GM18873 (cell line): Measurements from ENCODE around the gene ZBTB2.
"Not testable (repeated sequence)": the region's sequence is repeated elsewhere in the genome, so short reads cannot be mapped to it uniquely, and the experiment has no call there.

Experiments
- ATAC-seq: cut with Tn5 transposase; IDR thresholded peaks from one replicate; pipeline ENCODE4 v1.9.1; 2021; ENCODE audit warnings: mild to moderate bottlenecking, moderate library complexity, moderate number of reproducible peaks; ENCODE audit not compliant: unreplicated experiment, low FRiP score

ZBTB2 gene

DNA sequence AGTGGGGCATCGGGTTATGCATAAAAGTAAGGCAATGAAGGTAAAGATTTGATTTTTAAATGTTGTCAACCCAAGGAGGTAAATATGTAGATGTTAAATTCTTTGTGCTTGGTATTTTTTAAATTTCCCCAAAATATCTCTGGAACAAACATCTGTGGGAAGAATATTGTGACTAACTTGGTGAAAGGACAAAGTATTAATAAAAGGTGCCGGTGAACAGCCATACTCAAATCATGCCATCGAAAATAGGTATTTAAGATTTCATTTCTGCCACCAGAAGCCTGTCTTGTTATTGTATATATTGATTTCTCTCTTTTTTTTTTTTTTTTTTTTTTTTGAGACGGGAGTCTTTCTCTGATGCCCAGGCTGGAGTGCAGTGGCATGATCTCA is 12.6 kb upstream of the ZBTB2 start:
- no peak for ATAC-seq

- ATAC-seq, result no peak
Measured at GRCh38 chr6:151402228-151402627, 10.9 kb upstream of the ZBTB2 start.

DNA sequence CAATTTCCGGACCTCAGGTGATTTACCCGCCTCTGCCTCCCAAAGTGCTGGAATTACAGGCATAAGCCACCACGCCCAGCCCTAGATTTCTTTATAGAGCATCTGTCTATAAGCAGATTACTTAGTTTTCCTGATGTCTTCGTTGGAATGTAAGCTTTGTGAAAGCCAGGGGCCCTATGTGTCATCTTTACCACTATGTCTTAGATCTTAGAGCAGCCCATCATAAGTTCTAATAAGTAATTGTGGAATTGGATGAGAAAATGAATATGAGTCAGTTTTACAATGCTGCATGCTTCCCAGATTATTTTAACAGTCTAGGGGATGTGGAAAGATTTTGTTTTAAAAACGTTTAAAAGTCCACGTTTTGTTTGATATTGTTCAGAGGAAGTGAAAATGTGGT is 9.1 kb upstream of the ZBTB2 start:
- no peak for ATAC-seq

- ATAC-seq, result no peak
Measured at GRCh38 chr6:151399679-151400078, 8.3 kb upstream of the ZBTB2 start.

DNA sequence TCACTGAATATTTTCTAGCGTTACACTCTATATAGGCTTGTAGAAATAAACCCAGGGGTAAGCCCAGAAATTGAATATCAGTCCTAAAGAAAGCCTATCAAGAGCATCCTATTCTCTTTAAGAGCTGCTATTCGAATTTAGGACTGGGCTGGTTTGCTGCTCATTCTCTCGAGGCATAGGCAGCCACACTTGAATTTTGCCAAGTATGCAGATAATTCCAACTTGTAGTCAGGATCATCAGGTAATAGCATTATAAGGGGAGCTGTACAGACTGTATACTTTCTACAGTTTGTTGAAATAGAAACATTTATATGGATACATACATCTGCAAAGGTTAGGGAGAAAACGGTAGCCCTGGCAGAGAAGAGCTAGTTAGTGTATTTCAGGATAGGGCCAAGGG is 2.1 kb upstream of the ZBTB2 start:
- ATAC-seq, result no peak

- no peak for ATAC-seq
Measured at GRCh38 chr6:151392427-151392826, 1.1 kb upstream of the ZBTB2 start.

GRCh38 chr6:151390851-151391470 is 398 bp downstream of the ZBTB2 start:
- ATAC-seq, result peak; percentile 1

DNA sequence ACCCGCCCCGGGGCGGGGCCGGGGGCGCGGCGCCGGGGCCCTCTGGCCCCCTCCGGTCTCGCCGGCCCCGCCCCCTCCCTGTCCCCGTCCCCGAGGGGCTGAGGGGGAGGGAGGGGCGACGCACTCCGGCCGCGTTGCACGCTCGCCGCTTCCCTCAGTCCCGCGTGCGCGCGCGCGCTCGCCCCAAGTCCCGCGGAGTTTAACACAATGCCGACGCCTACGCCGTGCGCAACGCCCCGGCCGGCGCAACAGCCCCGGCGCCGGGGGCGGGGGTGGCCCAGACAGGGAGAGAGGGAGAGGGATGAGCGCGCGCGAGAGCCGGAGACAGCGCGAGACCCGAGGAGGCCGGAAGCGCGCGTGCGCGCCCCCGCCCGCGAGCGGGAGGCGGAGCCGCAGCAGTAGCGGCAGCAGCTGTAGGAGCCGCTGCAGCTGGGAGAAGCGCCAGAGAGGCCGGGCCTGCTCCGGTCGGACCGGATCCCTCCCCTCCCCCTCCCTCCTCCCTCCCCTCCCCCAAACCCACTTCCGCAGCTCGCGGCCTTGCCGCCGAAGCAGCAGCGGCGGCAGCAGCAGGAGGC is 996 bp downstream of the ZBTB2 start:
- ATAC-seq, result peak; percentile 81

GRCh38 chr6:151389618-151390275 is 1.6 kb downstream of the ZBTB2 start:
- ATAC-seq, result peak; percentile 50

GRCh38 chr6:151388997-151389617 is 2.3 kb downstream of the ZBTB2 start:
- ATAC-seq, result no peak

DNA sequence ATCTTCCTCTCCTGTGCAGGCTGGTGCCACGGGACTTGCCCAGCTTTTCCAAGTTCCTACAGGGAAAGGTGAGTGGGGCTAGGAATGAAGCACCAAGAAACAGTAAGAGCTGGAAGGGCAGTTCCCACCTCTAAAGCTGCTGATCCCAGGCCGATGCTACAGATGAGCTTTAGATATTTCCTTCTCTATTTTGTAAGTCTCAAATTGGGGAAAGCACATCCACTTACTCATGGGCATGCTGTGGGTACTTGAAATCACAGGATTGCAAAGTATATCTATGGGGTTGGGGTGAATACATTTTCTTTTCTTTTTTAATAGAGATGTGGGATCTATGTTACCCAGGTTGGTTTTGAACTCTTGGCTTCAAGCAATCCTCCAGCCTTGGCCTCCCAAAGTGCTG is 3.1 kb downstream of the ZBTB2 start:
- no peak for ATAC-seq

GRCh38 chr6:151387175-151387970 is 4.0 kb downstream of the ZBTB2 start:
- no peak for ATAC-seq

- ATAC-seq, result no peak
Measured at GRCh38 chr6:151385177-151385576, 6.2 kb downstream of the ZBTB2 start.

DNA sequence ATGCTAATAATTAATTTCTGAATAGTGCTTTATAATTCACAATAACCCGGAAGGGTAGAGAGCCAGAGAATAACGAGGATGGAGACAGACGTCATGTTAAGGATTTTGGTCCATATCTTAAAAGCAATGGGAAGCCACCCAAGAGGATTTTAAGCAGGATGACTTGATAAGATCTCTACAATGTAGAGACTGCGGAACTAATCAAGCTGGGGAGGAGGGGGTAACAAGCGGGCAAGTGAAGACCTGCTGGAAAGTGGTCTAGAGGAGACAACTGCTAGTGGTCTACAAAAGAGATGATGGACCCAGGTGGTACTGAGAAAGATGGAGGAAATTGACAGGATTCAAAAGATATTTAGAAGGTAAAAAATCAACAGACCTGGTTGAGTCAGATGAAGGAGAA is 7.2 kb downstream of the ZBTB2 start:
- no peak for ATAC-seq

- ATAC-seq, result not testable (repeated sequence)
Measured at GRCh38 chr6:151382631-151383030, 8.7 kb downstream of the ZBTB2 start.

- no peak for ATAC-seq
Measured at GRCh38 chr6:151381722-151382121, 9.6 kb downstream of the ZBTB2 start.

DNA sequence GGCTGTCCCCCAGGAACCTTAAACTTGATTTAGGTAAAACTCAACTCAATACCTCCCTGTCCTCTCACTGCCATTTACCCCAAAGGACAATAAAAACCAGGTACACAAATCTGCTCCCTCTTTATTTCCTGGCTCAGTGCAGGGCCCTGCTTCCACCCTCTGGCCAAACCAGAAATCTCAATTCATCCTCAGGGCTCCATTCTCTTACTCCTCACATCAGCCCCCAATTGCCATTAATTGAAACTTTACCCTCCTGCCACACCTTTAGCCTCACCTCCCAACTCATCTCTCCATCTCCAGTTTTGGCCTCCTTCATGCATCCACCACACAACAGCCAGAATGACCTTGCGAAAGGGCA is 10.5 kb downstream of the ZBTB2 start:
- ATAC-seq, result no peak

DNA sequence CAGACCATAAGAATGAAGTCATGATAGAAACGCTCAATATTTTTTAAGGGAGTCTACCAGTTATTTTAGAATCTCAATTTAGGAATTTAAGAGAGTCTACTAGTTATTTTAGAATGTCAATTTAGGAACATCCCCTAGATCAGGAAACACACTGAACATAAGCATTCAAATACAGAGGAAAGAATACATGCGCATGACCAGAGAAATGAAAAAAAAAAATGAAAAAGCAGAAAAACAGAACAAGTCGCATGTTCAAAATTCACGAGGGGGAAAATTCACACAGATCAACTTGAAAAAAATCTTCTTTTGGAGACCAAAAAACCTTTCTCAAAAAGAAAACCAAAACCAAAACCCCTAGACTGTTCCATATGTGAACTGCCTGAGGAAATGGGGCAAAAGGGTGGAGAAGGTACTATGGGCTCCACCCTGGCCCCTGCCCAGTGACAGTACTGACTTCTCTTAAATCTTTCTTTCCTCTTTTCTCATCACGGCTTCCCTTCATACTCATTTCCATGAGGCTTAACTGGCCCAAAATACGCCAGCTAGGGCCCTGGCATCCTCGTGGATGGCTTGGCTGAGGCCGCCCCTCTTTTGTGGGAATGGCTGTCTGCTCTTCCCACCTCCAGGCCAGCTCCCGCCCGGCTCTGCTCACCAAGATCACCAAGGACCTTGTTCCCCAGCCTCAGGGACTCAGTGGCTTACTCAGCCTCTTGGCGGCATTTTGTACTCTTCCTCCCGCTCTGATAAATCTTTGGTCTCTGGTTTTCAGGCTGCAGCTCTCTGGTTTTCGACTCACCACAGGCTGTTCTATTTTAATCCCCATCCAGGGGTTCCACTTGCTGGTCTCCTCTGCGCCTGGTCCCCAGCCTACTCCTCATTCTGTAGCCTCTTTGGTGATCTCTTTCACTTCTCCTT is 11.2 kb downstream of the ZBTB2 start:
- no peak for ATAC-seq

DNA sequence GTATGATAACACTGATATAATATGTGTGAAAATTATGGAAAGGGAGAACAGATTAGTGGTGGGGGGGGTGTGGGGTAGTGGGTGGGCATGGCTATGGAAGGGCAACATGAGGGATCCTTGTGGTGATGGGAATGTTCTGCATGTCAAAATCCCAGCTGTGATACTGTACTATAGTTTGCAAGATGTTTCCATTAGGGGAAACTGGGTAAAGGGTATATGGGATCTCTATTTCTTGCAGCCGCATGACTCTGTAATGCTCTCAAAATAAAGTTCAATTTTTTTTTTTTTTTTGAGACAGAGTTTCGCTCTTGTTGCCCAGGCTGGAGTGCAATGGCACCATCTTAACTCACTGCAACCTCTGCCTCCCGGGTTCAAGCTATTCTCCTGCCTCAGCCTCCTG is 14.3 kb downstream of the ZBTB2 start:
- no peak for ATAC-seq

DNA sequence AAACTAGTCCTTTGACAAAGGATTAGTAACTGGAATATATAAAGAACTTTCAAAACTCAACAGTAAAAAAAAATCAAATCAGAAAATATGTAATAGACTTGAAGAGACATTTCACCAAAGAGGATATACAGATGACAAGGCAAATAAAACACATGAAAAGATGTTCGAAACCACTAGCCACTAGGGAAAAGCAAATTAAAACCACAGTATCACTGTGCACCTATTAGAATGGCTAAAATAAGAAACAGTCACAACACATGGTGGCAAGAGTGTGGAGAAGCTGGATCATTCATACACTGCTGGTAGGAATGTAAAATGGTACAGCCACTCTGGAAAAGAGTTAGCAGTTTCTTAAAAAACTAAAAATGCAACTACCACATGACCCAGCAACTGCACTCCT is 14.9 kb downstream of the ZBTB2 start:
- no peak for ATAC-seq
